Left ventricle myocardium inferior (tissue), 1 donor: ENCODE data around the gene STK11. TPM values are rescaled to one million over a fixed set of nuclear protein-coding genes. Genes with fewer than 3 reads are reported as not detected.
"Not testable (repeated sequence)": the region's sequence is repeated elsewhere in the genome, so short reads cannot be mapped to it uniquely, and the experiment has no call there.

Experiments used
- DNase-seq: peaks from one replicate; pipeline ENCODE4 v3.0.0-alpha.2; 2020
- H3K27ac ChIP-seq: fragments of 200-600 bp; replicated peaks from 2 replicates; pipeline ENCODE4 v1.8.0; 2021
- H3K27me3 ChIP-seq: fragments of 200-600 bp; 2 replicates; pipeline ENCODE4 v1.8.0; 2021; ENCODE audit warnings: low read depth
- H3K36me3 ChIP-seq: fragments of 200-600 bp; 2 replicates; pipeline ENCODE4 v1.8.0; 2021
- H3K4me1 ChIP-seq: fragments of 200-600 bp; 2 replicates; pipeline ENCODE4 v1.8.0; 2021
- H3K4me3 ChIP-seq: fragments of 200-600 bp; 2 replicates; pipeline ENCODE4 v1.8.0; 2021; ENCODE audit warnings: mild to moderate bottlenecking, moderate library complexity
- H3K9me3 ChIP-seq: fragments of 200-600 bp; replicated peaks from 2 replicates; pipeline ENCODE4 v1.8.0; 2021
- CTCF ChIP-seq: fragments of 200-600 bp; IDR thresholded peaks from 2 replicates; pipeline ENCODE4 v1.8.0; 2021; ENCODE audit warnings: antibody characterized with exemption, mild to moderate bottlenecking, borderline replicate concordance
- intact Hi-C: fragments of 100-400 bp; cut with micrococcal nuclease; formaldehyde crosslinking; loops from one replicate; pipeline ENCODE4 v1.11.0; 2022
- total RNA-seq: library from RNA; stranded (reverse); fragmentation: NEBNext Ultra II Directional; extraction: Animal tissue kit (Norgen Biotek cat#: 25700); gene quantifications from one replicate; pipeline ENCODE4 v1.2.1, GENCODE V29; 2021
- donor health status: DM: no; HTN: yes; CAD: no; lungs with severe emphysema.

STK11 gene
- total RNA-seq, 1 donor from 2014 or later: 50.1 TPM

GRCh38 chr19:1244693-1245451 lies 39.3 kb downstream of the STK11 start:
- peaks cover 87% of the 10 kb centered on the region for H3K4me1 ChIP-seq
- H3K9me3 ChIP-seq: no peaks in the 10 kb centered on the region
- peak overlapping the region; percentile 90 for H3K4me3 ChIP-seq
- no peaks in the 10 kb centered on the region for H3K27me3 ChIP-seq
- TF ChIP-seq CTCF: no peak
- intact Hi-C loops: no loop called here
- peak; percentile 87 for DNase-seq
- peak overlapping the region; percentile 100 for H3K27ac ChIP-seq
- H3K36me3 ChIP-seq: peaks cover 2% of the 10 kb centered on the region

GRCh38 chr19:1245494-1246264 lies 40.1 kb downstream of the STK11 start:
- Histone ChIP-seq H3K4me3 (peak overlapping the region; percentile 90), H3K4me1 (peaks cover 82% of the 10 kb centered on the region), H3K9me3 (no peaks in the 10 kb centered on the region), H3K36me3 (peaks cover 10% of the 10 kb centered on the region), H3K27me3 (no peaks in the 10 kb centered on the region), H3K27ac (peak overlapping the region; percentile 100)
- intact Hi-C loops: no loop called here
- TF ChIP-seq CTCF: no peak
- peak; percentile 89 for DNase-seq

- DNase-seq, H3K4me3 ChIP-seq, intact Hi-C loops, H3K9me3 ChIP-seq, H3K27me3 ChIP-seq: not testable (repeated sequence)
- peaks cover 83% of the 10 kb centered on the region for H3K4me1 ChIP-seq
- peak overlapping the region; percentile 100 for H3K27ac ChIP-seq
- peaks cover 18% of the 10 kb centered on the region for H3K36me3 ChIP-seq
Measured at GRCh38 chr19:1246265-1247087, 40.9 kb downstream of the STK11 start.

- intact Hi-C loops: no loop called here
- H3K4me1 ChIP-seq: peaks cover 85% of the 10 kb centered on the region
- peak overlapping the region; percentile 93 for H3K4me3 ChIP-seq
- no peaks in the 10 kb centered on the region for H3K9me3 ChIP-seq
- peaks cover 24% of the 10 kb centered on the region for H3K36me3 ChIP-seq
- H3K27me3 ChIP-seq: no peaks in the 10 kb centered on the region
- DNase-seq: peak; percentile 77
- no peak for TF ChIP-seq CTCF
- peak overlapping the region; percentile 100 for H3K27ac ChIP-seq
Measured at GRCh38 chr19:1247748-1248138, 42.2 kb downstream of the STK11 start.

- intact Hi-C loops: no loop called here
- Histone ChIP-seq H3K4me1 (peaks cover 85% of the 10 kb centered on the region), H3K27ac (peak within 1 kb of the TSS; percentile 100)
Measured at GRCh38 chr19:1248139-1248785, 42.7 kb downstream of the STK11 start, which contains the start of gene MIDN. Gene MIDN, plus strand, starts transcription at chr19:1248583. Its CDS starts 1,714 bp downstream, at chr19:1250297.

More at GRCh38 chr19:1248139-1248785, 42.7 kb downstream of the STK11 start, which contains the start of gene MIDN:
- Histone ChIP-seq H3K4me3 (peak within 1 kb of the TSS; percentile 93), H3K27me3 (no peaks in the 10 kb centered on the region), H3K36me3 (peaks cover 24% of the 10 kb centered on the region), H3K9me3 (no peaks in the 10 kb centered on the region)
- DNase-seq: peak; percentile 88
- TF ChIP-seq CTCF: peak; percentile 28
